HG03066 (cell line): Measurements from ENCODE around the gene AOPEP.

ENCODE experiments used
- ATAC-seq: cut with Tn5 transposase; IDR thresholded peaks from one replicate; pipeline ENCODE4 v1.9.1; 2021; ENCODE audit warnings: low read depth; ENCODE audit not compliant: unreplicated experiment

The AOPEP gene

DNA sequence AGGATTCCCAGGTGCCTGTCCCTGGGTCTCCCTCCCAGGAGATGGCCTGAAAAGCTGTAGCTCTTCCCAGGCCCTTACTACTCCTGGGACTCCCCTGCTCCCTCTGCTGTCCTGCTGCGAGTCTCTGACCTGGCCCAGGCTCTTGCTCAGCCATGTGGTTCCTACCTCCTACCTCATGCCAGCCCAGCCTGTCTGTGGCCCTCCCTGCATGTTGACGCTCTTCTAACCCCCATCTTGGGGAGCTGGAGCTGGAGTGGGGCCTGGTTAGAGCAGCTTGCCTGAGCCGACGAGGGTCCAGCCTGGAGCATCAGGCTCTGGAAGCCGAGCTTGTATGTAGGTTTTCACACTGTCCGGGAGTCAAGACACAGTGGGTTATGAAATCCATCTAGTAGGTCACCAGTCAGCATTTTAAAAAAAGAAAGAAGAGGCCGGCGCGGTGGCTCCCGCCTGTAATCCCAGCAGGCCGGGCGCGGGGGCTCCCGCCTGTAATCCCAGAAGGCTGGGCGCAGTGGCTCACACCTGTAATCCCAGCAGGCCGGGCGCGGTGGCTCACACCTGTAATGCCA lies 346.6 kb downstream of the AOPEP start:
- no peak for ATAC-seq

DNA sequence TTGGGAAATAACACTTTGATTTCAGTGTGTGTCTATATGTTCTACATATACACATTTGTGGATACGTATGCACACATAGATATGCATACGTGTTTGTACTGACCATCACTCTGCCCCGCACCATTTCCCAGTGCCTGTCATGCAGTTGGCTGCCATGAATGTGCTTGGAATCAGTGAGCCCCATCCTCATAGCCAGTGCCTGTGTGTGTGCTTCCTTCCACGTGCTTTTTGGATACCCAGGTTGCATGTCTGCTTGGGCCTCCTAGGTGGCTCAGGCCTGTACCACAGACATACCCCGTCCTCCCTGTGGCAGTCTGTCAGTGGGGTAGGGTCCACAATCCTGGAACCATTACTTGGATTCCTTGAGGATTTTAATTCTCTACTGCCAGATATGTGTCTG lies 347.4 kb downstream of the AOPEP start:
- ATAC-seq = no peak

DNA sequence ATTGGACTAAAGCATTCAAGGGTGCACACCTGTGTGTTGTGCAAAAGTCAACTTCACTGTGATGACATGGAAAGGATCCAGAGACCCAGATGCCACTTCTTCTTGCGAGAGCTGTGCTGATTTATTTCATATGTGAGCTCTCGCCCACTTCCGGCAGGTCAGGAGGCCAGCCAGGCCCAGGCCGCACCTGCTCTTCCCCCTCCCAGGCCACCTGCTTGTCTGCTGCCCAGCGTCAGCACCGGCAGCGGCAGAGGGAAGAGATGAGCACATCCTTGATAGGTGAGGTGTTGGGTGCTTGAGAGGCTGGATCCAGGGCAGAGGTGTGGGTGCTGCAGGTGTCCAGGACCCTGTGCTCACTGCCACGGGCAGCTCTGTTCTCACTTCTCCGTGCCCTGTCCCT lies 348.1 kb downstream of the AOPEP start:
- ATAC-seq = no peak

DNA sequence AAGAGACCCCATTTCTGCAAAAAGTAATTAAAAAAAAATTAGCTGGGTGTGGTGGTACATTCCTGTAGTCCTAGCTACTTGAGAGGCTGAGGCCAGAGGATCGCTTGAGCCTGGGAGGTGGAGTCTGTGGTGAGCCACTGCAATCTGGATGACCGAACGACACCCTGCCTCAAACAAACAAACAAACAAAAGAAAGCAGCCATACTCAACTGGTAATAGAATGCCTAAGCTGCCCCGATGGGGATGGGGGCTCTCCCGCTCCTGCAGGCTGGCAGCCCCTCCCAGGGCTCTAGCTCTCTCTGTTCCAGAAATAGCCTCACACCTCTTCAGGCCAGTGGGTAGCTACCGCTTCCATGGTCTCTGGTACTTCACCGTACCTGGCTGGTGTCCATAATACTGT lies 349.2 kb downstream of the AOPEP start:
- ATAC-seq = no peak

DNA sequence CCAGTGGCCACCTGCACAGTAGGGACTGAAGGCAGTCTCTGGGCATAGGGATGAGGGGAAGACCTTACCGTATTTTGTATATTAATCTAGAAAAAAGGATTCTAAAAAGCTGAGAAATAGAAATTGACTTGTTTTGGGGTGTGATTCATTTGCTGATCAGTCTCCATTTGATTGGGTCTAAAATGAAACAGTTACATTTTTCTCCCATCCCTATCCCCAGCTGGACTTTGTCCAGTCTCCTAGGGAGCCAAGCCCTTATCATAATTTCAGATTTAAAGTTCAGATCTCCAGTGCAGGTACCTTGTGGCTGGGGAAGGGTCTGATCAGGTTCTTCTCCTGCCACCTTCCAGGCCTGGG lies 350.2 kb downstream of the AOPEP start:
- no peak for ATAC-seq

DNA sequence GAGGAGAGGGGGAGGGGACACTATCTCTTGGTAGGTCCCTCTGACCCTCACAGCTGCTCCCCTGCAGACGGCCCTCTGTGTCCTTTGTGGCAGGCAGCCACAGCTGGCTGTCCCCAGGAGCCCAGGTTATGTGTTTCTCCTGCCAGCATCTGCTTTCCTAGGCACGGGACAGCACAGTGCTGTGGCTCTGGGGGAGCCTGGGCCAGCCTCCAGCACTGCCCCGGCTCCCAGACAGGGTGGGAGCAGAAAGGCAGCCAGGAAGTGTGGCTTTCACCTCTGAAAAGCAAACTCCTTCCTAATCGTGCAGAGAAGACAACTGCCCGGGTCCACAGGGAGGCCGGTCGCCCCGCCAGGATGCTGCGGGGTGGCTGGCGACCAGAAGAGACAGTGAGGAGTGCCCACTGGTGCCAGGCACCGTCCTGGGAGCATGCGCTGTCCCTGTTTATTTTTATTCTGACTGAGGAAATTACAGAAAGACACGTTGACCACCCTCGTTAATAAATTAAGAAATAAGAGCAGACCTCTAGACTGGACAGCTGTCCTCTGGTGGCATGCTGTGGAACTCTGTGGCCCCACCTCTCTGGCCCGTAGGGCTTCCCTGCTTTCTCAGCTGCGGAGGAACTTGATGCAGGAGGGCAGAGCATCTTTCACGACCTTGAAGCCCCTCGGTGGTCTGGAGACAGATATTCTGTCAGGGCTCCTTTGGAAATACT lies 350.7 kb downstream of the AOPEP start:
- no peak for ATAC-seq

DNA sequence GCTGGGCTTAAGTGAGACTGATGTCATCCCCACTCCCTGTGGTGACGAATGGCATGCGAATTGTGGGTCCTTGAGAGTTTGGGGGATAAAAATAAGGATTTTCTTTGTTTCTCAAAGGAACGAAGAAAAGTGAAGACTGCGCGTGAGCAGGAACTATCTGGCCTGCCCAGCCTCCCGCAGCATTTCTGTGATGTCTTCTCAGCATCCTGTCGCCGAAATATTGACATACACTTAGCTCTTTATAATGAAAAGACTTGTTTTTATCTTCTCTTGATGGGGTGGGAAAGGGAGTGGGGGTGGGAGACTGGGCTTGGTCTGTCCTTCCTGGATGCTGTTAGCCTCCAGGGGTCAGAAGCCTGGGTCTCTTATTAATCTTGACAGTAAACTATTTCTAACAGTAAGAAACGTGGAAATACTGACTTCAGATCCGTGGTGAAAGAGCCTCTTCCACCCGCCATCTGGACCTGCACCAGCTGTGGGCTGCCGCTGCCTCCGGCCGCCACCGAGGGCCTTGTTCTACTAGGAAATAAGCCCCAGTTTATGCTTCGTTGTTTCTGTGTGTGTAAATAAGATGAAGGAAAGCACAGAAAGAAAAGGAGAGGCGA lies 351.4 kb downstream of the AOPEP start:
- no peak for ATAC-seq

DNA sequence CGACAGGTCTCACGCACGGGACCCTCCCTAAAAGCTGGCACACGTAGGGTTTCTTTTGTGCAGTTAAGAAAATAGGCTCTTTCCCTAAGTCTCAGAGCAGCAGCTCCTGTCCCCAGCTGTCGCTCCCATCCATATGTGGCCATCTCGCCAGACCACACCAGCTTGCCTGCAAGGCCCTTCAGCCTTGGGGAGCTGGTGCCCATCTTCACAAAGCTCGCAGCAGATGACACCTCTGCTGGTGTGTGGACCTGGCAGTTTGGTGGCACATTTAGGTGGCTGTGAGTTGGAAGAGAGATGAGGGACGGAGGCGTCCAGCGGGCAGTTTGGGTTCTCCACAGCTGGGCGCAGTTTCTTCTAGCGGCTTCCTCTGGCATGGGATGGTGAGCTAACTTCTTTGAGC lies 352.0 kb downstream of the AOPEP start:
- ATAC-seq = no peak

DNA sequence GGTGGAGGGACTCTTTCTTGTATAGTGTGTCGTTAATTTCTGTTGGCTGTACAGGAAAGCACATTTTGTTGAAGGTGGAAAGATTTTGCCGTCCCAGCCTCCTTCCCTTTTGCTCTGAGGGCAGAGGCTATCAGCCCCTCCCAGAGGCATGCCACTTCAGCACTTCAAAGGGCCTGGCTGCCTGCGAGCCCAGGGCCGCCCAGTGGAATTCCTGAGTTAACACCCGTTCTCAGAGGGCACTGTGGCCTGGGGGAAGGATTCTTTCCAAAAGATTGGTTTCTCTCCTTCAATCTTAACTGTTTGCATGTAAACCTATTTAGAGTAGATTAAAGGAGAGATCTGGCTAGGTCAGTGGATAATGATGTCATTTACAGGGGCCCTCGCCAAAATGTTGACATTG lies 352.4 kb downstream of the AOPEP start:
- no peak for ATAC-seq

DNA sequence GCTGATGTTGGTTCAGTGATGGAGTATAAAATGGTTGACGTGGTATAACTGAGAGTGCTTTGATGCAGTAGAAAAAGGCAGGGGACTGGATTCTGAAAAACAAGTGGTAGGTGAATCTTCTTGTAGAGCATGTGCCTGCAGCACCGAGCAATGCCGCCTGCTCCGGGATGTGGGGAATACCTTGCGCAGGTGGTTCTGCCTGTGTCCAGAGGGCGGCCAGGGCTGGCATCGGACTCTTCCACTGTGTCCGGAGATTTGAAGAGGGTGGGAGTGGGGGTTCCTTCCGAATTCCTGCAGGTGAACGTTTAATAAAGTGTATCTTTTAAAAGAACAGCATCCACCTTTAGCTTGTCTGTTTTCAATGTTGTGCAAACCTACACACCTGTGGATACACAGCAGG lies 353.0 kb downstream of the AOPEP start:
- ATAC-seq = no peak

DNA sequence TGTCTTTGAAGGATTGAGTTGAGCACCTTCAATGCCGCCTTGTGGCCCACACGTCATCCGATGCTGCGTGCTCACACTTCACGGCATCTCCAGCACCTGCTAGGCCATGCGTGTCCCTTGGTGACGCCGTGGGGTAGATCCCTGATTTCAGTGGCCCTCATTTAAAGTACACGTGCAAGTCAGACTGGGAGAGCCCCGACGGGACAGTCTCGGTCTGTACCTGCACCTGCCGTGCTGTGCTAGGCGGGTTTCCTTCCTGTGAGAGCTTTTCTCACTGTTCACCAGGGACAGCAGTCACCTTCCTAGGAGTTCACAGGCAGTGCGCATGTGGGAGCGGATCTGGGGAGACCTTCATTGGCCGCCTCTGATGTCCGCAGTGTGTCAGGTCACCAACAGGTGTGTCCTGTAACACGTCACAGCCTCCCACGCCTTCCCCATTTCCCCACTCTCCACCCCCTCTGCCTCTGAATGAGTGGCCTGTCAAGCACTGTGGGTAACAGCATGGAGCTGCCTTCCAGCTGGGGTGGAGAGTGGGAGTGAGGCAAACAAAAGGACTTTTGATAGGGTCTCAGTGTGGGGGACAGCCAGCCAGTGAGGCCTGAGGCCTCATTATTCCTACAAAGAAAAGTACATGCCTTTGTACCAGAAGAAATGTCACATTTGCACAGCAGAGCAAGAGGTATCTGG lies 354.6 kb downstream of the AOPEP start:
- ATAC-seq = no peak

DNA sequence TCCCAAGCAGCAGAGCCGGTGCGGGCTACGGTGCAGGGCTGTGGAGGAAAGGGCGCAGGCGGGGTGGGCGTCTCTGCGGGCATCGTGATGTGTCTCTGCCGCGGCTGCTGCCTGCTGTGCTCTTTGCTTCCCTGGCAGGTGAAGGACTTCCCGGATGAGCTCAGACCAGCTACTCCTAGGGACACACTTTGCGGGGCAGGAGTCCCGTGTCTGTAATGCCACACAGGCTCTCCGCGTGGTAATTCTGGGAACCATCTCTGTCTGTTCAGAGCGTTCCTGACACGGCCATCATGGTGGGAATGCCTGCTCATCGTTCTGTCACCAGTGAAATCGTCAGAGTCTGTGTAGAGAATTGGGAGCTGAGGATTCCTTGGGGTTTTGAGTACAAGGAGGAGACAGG lies 355.5 kb downstream of the AOPEP start:
- no peak for ATAC-seq

DNA sequence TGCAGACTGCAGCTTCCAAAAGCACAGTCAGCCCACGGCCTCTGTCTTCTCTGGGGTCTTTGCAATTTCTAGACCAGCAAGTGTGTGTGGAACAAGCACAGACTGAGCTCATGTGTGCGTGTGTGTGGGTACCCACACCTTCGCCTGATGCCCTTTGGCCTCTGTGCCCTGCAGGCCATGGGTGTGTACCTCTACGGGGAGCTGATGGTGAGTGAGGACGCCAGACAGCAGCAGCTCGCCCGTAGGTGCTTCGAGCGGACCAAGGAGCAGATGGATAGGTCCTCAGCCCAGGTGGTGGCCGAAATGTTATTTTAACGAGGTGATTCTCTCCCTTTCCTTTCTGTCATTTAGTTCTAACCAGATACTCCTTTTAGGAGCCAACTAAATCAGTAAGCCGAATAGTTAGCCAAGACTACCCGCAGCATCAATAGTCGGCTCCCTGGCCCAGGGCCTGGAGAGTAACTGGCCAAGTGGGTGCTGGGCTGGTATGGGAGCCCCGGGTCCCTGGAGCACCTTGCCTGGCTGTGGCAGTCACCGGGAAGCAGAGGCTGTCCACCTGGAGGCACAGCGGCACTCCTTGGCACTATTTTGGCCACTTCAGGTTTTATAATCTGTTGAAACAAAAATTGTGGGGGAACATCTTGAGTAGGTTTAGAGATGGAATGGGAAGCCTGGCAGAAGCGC lies 356.0 kb downstream of the AOPEP start:
- no peak for ATAC-seq

DNA sequence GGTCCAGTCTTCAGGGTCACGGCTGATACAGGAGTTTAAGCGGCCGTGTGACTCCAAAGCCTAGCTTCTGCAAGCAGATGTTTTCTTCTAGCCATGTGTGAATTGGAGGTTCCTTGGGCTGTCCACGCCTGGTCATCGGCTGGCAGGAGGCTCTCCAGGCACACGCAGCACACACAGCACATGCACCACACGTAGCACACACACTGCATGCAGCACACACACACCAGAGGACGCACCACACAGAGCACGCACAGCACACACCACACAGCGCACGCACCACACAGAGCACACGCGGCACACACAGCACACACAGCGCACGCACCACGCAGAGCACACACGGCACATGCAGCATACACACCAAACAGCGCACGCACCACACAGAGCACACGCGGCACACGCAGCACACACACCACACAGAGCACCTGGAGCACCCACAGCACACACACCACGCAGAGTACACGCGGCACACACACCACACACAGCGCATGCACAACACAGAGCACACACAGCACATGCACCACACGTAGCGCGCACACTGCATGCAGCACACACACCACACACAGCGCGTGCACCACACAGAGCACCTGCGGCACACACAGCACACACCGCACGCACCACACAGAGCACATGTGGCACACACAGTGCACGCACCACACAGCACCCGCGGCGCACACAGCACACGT lies 356.7 kb downstream of the AOPEP start:
- ATAC-seq = no peak

DNA sequence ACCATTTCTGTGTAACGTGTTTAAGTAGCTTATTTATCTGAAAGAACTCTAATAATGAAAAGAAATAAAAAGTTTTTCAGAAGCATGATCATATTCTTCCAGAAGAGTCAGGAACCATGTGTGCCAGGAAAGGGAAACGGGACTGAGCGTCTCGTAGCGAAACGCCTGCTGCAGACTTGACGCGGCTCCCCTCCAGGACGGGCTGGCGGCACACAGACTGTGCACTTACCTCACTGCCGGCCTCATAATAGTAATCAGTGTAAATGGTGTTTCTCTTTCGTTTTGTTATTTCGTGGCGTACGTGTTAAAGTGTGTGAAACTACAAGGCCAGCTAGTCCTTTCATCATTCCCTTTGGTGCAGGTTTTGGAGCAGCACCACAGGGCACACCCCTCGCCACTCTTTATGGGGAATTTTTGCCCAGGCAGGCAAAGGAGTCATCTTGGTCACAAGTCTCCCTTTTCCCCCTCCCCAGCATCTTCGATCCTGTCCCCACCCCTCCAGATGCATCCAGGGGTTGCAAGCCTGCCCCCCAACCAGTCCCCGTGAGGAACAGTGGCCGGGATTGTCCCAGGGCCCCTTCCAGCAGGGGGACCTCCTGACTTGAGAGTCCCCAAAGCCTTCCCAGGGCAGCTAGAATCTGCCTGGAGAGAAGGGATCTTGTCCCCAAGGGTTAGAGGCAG lies 357.9 kb downstream of the AOPEP start:
- ATAC-seq = no peak

DNA sequence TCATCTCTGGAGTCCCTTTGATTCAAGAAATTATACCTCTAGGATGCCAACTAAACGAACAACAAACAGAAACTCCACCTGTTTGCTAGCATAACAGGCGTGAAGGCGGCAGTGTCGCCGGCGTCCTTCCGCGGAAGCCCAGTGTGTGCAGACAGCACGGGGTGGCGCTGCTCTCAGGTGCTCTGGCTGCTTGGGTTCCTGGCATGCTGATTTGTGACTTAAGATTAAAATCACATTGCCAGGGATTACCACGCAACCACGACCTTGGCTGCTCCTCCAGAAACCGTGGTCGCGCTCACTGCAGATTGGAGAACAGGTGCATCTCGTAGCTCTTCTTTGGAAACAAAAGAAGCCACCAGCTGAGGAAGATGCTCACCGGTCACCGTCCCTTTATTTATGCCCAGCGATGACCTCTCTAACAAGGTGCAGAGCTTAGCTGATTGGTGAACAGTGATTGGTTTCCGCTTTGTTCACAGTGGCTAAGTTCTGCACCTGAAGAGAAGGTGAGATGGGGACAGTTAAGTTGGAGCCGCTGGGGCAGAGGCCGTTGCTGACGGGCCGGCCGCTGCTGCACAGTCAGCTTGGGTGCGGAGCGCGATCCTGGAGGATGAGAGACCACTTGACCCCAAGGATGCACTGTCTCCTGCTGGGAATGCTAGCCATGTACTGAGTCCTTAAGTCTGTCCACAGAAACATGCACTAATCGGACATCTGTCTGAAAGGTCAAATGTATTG lies 358.7 kb downstream of the AOPEP start:
- ATAC-seq = no peak

DNA sequence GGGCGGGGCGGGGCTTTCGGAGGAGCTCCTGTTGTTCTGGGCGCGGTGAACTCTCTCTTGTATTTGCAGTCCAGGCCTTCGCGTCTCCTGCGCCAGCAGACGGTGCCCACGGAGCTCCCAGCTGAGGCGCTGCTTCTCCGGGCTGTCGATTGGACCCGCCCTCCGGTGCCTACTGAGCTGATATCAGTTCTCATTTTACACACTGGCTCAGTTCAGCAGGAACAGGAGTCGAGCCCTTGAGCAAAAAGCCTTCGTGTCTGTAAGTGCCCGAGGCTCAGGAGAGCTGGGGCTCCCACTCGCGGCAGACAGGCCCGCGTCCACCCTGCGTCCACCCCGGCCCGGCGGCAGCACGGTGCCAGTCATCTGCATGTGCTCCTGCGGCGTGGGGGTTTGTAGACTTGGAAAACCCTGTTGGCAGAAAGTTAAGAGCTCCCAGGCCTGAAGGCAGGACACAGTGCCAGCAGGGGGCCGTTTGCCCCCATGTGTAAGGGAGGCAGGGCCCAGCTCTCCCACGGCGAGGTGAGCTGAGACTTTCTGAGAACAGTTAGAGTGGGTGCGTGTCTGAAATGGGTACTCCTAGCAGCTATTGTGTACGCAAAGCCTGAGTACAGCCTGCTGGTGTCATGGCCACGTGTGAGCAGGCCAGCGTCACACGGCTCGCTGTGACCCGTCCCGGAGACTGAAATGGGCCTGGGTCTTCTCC lies 359.5 kb downstream of the AOPEP start:
- ATAC-seq = no peak

DNA sequence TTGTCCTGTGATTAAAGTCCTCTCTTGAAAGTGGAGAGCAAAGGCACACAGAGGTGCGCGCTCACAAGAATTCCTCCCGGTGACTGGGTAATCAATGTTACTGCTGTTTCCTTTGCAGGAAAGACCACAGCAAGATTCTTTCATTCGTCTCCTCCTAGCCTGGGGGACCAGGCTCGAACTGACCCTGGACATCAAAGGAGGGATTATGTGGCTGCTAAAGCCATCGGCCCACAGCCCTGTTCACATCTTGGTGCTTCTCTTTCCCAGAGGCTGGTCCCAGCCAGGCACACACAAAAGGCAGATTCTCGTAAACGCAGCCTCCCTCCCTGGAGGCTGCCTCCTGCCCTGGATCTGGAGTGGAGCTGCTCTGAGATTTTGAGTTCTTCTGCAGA lies 360.1 kb downstream of the AOPEP start:
- no peak for ATAC-seq

DNA sequence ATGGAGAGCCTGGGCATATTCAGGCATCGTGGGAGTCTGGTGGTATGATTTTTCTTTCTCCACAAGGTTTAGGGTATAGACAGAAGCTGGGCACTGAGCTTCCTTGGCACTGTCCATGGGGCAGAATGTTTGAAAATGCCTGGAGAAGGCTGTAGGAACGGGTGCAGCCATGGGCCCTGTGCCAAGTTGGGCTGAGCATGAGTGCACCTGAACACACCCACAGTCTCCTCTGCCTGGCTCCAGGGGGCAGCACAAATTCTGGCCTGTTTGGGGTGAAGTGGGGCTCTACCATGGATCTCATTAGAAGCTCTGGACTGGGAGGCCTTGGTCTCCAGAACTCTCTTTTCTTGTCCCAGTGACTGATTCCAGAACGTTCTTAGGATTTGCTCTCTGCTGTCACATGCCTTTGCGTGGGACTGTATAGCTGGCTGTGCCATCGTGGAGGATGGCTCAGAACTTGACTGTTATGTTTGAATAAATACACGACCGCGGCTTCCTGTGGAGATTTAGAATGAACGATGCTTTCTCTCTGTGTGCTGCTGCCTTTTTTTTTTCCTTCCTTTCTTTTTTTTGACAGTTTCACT lies 361.3 kb downstream of the AOPEP start:
- no peak for ATAC-seq
